ENCODE measurements around the gene TIMM9.

- no peak for TF ChIP-seq POLR2A (IDR thresholded peaks at IDR 0.05)
- no peak for TF ChIP-seq CTCF (IDR thresholded peaks at IDR 0.05)
- TF ChIP-seq POLR2AphosphoS5 (IDR thresholded peaks at IDR 0.05) = no peak
Measured at GRCh38 chr14:58415636-58416547, 11.4 kb downstream of the TIMM9 start.
